Breast epithelium (tissue), 3 donors: ENCODE measurements around the gene PPCDC.

Experiments
- CTCF ChIP-seq, 3 donors: fragments of 450-650 bp; IDR thresholded peaks; one replicate each; pipeline ENCODE4 v1.5.1; 2016 to 2017; ENCODE audit warnings: antibody characterized with exemption in 3 of 3, mild to moderate bottlenecking in 3 of 3, moderate library complexity in 3 of 3
- POLR2A ChIP-seq: fragments of 450-650 bp; IDR thresholded peaks from one replicate; pipeline ENCODE4 v1.6.1; 2016; ENCODE audit warnings: antibody characterized with exemption, mild to moderate bottlenecking, moderate library complexity
- POLR2AphosphoS5 ChIP-seq, 3 donors: sonication (generic); formaldehyde crosslinking; IDR thresholded peaks; one replicate each; pipeline ENCODE4 v1.6.1; 2017; ENCODE audit warnings: antibody characterized with exemption in 3 of 3

DNA sequence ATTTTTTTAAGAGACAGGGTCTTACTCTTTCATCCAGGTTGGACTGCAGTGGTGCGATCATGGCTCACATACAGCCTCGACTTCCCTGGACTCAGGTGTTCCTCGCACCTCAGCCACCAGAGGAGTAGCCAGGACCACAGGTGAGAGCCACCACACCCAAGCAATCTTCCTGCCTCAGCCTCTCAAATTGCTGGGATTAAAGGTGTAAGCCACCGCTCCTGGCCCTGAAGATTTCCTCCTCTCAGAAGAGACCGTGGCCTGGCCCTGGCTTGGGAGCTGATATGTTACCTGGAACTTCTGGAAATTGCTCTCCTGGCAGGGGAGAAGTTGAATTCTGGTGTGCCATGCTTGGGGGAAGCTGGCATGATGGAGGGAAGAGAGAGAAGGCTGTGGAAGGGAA is 36.2 kb downstream of the PPCDC start:
- TF ChIP-seq POLR2AphosphoS5 (IDR thresholded peaks at IDR 0.05) (no peak), POLR2A (no peak), CTCF (IDR thresholded peaks at IDR 0.05) (no peak)
